GF-D8 (cell line): ENCODE results near the gene ZNF423.
"Not testable (repeated sequence)": the region's sequence is repeated elsewhere in the genome, so short reads cannot be mapped to it uniquely, and the experiment has no call there.

Experiments
- DNase-seq: peaks from one replicate; lab custom pipeline; 2025; lab: John Stamatoyannopoulos, UW

The ZNF423 gene

DNA sequence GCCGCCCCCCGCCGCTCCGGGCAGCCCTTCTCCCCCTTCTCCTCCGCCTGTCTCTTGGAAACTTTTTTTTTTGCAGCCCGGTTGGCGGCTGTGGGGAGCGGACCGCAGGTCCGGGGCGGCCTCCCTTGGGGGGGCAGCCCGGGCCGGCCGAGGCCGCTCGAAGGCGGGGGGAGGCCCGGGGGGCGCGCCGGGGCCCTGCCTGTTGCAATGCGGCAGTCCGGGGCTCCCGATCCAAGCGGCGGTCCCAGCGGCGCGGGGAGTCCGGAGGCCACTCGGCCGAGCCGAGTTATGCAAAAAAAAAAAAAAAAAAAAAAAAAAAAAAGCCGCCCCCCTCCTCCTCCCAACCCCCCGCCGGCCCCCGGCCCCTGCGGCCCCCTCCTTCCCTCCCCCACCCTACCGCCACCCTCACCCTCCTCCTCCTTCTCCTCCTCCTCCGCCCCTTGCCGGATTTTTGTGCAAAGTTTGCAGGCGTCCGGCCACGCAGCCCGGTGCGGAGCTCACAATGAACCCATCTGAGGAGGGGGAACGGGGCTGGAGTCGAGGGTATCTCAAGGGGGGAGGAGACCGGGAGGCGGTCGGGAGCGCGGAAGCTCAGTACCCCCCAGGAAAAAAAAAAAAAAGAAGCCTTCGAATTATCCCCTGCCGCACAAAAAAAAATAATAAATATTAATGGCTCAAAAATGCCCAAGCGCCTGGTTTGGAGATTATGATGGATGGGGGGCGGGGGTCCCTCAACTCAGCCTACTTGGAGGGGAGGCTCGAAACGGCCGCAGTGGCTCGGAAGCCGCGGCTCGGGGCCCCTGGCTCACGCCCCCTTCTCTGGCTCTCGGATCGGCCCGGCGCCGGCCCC is at the start of gene ZNF423:
Gene ZNF423 (minus strand): TSS at position 291 of the 850 bp plus-strand sequence. CDS start 338 bp downstream, outside the sequence.
- no peak for DNase-seq

DNA sequence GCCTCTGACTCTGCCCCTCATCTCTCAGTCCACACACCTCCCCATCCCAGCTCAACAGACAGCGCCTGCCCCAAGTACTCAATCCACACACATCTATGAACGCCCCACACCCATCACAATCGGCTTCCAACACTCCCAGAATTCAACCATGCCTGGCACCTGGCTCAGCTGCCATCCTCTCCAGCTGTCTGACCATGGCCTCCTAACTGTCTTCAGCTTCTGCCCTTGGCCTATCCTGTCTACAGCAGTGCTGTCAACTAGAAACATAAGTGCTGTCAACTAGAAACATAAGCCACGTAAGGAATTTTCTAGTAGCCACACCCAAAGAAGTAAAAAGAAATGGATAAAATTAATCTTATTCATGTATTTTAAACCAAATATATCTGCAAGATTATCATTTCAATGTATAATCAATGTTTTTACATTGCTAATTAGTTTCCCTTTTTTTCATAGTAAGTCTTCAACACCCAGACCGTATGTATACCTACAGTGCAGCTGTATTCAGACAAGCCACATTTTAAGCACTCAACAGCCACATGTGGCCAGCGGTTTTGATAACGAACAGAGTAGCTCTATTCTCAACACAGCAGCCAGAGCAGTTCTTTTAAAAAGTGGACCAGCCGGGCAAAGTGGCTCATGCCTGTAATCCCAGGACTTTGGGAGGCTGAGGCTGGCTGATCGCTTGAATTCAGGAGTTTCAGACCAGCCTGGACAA is 48.6 kb upstream of the ZNF423 start:
- DNase-seq, result no peak

DNA sequence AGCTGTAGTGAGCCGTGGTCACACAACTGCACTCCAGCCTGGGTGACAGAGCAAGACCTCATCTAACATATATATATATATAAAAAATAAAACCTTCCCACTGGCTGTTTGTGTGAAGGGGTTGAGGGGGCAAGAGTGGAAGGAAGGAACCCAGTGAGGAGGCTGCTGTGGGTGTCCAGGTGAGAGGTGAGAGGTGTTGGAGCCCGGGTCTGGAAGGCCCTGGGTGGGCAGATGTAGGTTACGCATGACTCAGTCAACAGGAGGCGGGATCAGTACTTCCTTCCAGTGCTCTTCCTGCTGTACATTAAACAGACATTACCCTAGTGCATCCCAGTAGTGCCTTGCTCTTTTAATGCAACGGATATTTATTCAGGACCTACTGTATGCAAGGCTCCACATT is 47.0 kb upstream of the ZNF423 start:
- DNase-seq, result no peak

GRCh38 chr16:49901711-49902110 is 45.8 kb upstream of the ZNF423 start:
- no peak for DNase-seq

- no peak for DNase-seq
Measured at GRCh38 chr16:49900875-49901274, 45.0 kb upstream of the ZNF423 start.

- no peak for DNase-seq
Measured at GRCh38 chr16:49899991-49900695, 44.2 kb upstream of the ZNF423 start.

GRCh38 chr16:49896447-49896964 is 40.6 kb upstream of the ZNF423 start:
- DNase-seq, result no peak

DNA sequence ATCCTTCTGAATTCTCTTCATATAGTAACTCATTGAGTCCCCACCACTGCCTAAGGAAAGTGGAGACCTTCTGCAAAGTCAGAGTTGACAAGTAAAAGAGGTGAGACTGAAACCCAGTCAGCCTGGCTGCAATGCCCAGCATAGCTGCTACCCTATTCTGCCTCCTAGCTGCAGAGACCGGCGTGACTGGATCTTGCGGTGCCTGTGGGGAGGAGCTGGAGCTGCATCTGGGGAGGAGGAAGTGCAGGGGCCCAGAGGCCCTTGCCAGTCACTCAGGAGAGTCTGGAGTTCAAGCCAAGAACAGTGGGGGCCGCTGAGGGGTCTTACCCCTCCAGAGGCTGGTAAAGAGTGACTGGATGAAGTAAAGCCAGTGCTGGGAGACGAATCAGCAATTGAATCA is 35.0 kb upstream of the ZNF423 start:
- no peak for DNase-seq

DNA sequence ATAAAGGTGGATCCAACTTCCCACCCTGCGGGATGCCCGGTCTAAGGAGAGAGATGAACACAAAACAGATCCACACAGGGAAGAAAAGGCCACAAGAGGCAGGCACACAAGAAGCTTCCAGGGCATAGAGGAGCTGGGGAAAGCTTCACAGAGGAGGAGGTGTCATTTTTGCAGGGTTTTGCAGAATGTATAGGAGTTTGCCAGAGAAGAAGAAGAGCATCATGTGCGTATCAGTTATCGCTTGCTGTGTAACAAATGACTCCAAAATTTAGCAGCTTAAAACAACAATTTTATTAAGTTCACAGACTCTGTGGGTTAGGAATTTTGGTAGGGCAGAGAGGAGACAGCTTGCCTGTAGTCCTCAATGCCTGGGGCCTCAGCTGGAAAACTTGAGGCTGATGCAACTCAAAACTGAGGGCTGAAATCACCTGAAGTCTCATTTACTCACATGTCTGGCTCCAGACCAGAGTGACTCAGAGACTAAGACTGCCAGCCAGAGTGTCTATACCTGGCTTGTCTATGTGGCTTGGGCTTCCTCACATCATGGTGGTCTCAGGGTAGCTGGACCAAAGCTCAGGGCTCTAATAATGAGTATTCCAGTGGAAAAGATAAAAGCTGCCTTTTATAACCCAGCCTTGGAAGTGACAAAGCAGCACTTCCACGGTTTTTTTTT is 33.9 kb upstream of the ZNF423 start:
- no peak for DNase-seq

GRCh38 chr16:49886554-49887094 is 30.7 kb upstream of the ZNF423 start:
- DNase-seq, result no peak

GRCh38 chr16:49884033-49885015 is 28.4 kb upstream of the ZNF423 start:
- DNase-seq, result no peak

GRCh38 chr16:49883076-49884014 is 27.4 kb upstream of the ZNF423 start:
- DNase-seq, result no peak

GRCh38 chr16:49881890-49882289 is 26.0 kb upstream of the ZNF423 start:
- DNase-seq, result no peak

GRCh38 chr16:49878540-49878939 is 22.6 kb upstream of the ZNF423 start:
- DNase-seq, result not testable (repeated sequence)

GRCh38 chr16:49876716-49877129 is 20.8 kb upstream of the ZNF423 start:
- DNase-seq, result no peak

DNA sequence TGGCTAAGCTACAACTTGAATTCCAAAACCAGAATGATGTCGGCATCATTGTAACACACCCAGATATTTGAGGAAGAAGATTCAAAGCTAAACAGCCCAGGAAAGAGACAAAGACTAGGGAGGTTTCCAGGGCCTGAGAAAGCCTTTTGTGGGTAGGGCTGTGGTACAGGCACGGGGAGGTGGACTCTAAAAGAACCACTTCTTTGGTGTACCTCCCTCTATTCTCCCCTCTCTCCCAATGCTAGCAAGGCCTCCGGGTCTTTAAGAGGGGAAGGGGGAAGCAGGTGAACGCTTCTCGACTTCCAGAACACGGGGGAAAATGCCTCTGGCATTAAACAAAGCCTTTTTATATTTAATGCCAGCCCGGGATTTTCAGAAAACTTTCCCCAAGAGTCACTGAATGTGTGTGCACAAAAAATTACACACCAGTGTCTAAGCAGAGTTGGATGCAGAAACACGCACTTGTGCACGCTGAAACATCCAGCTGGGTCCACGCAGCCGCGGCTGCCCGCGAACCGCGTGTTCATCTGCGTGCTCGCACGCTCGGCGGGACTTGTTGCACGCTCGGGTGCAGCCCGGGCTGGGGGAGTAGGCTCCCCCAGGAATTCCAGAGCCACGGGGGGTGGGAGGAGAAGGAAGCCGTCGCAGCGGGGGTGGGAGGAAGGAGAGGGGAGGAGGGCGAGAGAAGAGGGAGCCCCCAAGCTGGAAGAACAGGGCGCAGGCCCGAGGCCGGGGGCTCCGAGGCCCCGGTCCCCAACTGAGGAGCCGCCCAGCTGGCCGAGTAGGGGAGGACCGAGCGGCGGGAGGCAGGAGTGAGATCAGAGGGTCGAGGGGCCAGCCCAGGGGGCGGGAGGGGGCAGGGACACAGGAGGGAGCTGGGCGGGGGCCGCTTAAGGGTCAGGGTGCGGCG is 20.1 kb upstream of the ZNF423 start:
- no peak for DNase-seq

DNA sequence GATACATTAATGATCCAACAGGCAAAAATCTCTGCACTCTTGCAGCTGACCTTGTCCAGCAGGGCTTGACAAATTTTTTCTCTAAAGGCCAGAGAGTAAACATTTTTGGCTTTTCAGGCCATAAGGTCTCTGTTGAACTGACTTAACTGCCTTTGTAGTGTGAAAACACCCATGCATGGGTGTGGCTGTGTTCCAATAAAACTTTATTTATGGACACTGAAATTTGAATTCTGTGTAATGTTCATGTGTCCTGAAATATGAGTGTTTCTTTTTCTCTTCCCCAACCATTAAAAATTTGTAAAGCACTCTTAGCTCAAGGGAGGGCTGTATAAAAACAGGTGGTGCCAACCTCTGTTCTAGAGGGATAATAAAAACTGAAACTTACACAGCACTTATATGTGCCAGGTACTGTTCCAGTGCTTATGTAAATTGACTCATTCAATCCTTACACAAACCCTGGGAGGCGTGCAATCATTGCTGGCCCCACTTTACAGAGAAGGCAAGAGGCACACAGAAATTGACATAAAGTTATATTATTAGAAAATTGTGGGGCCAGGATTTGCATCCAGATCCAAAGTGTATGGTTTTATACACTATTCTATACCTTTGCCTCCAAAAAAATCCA is 18.8 kb upstream of the ZNF423 start:
- no peak for DNase-seq

GRCh38 chr16:49871824-49872223 is 15.9 kb upstream of the ZNF423 start:
- not testable (repeated sequence) for DNase-seq
